HG02571 (cell line): ENCODE data around the gene TNS1.

Experiments used
- ATAC-seq: cut with Tn5 transposase; IDR thresholded peaks from one replicate; pipeline ENCODE4 v1.9.1; 2021; ENCODE audit warnings: mild to moderate bottlenecking, moderate library complexity; ENCODE audit not compliant: unreplicated experiment

TNS1 gene

DNA sequence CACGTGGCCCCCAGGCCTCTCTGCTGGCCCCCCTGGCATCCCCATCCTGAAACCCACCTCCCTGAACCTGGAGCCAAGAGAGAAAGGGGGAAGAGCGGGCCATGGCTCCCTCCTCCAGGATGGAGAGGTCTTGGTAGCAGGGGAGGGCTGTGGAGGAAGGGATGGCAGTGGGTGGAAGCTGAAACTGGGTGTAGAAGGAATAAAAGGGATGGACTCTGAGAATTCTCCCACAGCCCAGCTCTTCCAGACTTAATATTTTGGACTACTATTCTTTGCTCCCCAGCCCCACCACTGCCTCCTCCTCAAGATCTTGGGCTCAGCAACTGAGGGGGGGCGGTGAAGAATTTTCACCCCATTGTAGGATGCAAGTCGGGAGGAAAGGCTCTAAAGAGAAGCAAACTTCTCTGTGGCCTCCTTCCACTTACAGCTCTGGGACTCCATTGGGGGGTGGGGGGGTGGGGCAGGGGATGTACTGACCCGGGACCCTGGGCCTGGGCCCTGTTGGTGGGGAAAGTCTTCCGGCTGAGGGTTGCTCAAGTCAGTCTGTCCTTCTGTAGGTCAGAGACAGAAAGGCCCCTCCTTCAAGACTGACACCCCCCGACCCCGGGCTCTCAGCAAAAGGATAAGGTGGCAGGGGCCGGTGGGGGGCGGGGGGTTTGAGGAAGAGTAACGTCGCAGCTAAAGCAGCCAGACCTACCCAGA, 501 bp downstream of the TNS1 start:
- ATAC-seq, result no peak

DNA sequence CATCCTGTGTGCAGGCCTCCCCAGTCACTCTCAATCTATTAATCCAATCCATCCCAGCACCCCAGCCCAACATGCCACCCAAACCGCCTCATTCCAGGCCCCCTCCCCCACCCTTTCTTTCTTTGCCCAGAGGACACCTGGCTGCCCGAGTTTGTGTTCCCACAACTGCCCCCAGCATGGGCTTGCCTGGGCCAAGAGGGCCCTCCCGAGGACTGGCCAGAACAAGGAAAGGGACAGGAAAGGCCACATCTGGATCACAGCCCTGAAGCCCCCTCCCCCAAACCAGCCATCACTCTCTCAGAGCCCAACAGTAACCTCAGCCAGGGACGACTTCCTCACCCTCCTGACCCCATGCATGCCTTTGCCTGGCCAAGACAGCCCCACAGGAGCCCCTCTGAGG, 1.2 kb downstream of the TNS1 start:
- no peak for ATAC-seq

DNA sequence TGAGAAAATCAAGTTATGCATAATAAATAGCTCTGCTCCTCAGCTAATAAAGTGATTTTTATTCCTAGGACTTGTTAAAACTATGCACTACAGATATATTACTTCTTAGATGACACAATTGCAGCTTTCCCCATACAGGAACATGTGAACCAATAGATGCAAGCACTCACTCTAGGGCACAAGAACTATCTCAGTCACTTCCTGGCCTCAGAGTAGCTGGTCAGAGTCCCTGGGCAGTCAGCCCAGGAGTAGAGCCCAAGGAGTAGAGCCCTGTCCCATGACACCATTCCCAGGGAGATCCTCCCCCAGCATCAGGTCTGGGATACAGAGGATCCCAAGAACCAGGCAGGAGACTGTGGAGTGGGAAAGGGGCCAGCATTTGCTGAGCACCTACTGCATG, 2.7 kb downstream of the TNS1 start:
- no peak for ATAC-seq

DNA sequence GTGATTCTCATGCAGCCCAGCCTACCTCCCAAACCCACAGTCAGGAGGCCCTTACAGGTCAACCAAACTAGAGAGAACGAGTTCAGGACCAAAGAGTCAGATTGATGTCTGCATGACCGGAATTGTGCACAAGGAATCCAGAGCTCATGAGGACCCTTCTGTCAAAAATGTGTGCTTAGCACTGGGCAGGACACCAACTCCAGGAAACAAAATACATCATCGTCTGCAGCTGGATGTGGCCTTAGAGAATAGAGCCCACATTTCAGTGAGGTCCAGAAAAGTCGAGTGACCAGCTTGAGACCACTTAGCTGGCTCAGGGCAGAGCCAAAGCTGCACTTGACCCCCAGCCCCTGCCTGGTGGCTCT, 3.2 kb downstream of the TNS1 start:
- ATAC-seq, result no peak

DNA sequence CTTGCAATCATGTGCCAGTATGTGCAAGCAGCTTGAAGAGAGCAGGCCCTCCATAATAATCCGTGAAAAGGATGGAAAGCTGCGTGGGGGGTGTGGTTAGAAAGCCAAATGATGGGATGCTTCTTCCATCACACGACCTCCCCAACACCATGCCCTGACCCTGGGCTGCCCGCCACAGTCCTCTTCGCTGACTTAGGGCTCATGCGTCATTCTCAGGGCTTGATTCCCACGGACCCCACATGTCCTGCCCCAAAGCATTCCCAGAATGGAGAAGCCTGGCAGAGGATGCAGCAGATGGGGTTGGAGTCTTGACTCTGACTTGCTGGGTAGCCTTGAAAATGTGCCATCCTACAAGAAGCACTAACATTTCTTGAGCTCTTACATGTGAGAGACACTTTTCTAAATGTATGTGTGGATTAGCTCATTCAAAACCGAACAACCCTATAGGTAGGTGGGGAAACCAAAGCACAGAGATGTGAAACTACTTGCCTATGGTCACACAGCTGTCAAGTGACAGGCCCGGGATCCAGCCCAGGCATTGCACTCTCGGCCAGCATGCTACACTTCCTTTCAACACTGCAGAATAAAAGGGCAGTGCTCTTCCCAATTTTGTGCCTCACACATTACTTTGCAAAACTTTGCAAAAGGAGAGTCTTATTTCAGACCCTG, 3.7 kb downstream of the TNS1 start:
- ATAC-seq, result no peak

DNA sequence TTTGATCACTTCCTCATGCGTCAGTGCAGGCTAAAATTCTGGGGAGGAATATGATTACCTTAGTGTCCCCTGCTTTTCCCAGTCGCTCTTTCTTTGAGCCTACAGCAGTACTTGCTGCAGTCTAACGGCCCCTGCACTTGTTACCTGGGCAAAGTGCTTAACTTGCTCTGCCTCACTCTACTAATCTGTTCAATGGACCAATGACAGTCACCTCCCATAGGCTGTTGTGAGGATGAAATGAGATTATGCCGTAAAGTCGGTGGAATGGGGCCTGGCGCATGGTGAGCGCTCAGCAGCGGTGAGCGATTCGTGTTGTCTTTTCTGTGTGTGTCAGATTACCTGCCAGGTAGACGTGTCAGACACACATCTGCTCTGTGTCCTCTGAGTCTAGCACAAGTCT, 5.3 kb downstream of the TNS1 start:
- no peak for ATAC-seq

DNA sequence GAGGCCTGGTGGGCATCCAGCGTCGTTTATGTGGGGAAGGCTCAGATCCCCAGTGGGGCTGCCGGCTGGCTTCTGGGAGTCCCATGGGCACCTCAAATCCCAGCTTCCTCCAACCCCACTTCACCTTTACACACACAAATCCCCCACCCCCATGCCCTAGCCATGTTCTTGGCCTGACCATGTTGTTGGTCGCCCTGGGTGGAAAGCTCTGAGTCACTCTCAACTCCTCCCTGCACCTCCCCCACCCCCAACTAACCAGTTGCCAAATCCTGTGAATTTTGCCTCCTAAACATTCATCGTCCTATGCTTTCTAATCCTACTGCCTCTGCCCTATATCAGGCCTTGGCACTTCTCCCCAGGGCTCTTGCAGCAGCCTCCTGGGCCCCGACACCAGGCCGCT, 6.4 kb downstream of the TNS1 start:
- ATAC-seq, result no peak

DNA sequence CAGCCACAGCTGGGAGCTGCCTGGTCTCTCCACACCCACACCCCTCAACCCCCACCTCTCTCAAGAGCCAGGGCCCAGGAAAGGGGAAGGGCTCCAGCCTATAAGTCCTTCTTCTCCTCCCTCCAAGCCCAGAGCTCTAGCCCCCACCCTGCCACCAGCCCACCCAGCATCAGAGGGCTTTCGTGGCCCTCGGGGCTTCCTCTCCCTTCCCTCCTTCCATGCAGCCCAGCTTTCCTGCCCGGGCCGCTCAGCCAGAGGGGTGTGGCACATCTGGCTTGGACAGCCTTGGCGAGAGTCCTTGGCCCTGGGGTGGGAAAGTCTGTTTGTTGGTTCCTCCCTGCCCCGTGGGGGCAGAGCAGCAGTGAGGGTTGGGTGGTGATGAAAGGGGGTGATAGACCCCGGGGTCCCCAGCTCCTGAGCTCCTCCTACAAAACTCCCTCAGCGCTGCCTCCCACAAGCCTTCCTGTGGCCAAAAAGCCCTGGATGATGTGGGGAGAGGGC, 7.0 kb downstream of the TNS1 start:
- ATAC-seq, result no peak

DNA sequence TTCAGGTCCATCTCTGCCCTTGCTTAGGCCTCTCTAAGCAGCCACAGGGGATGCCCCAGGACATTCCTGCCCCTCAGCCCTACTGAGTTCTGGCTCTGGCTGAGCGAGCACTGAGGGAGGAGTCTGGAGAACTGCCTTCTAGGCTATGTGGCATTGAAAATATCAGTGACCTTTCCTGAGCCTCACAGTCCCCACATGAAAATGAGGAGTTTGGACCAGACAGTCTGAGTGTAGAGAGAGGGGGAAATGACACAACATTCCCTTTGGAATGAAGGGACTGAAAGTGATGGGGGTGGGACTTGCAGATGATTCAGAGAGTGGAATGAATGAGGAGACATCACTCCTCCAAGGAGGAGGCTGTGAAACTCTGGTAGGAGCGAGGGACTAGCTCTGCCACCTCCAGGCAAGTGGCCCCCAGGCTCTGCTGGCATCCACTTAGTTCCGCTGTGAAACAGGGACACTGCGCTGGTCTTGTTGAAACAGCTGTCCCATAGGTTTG, 8.0 kb downstream of the TNS1 start:
- no peak for ATAC-seq

DNA sequence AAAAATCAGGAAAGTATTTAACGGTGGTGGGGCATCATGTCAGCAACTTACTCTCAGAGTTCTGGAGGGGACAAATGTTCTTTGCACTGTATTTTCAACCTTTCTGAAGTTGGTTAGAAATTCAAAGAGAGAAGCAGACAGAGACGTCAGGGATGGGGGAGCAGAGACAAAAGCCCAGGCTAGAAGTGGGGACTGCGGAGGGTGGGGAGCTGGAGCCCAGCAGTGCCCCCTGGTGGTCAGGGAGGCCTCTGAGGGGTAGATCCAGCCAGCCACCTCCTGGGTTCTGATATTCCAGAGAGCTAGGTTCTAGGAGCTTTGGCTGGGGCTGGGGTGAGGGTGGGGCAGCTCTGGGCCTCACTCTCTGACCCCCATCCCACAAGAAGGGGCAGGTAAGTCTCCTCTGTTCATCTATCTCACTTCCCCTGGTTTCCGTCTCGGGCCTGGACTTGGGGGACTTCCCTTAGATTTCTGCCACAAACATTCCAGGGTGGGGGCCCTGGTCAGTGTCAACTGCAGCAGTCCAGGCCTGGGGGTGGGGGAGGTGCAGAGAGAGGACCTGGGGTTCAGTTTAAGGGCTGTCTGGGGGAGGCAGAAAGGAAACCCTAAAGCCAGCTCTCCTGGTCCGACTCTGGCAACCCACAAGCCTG, 8.9 kb downstream of the TNS1 start:
- ATAC-seq, result no peak

DNA sequence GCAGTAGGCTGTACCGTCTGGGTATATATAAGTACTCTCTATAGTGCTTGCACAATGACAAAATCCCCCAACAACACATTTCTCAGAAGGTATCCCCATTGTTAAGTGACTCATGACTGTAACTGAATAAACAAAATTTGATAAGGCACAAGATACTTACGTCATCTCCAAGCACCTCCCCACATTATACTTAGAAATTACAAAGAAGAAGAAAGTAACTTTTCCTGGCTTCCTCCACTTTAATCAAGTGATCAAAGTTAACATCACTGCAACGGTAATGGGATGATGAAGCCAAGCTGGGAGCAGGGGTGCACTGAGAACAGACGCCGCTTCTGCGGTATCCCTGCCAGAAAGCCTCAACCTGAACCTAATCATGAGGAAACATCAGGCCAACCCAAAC, 9.7 kb downstream of the TNS1 start:
- no peak for ATAC-seq

DNA sequence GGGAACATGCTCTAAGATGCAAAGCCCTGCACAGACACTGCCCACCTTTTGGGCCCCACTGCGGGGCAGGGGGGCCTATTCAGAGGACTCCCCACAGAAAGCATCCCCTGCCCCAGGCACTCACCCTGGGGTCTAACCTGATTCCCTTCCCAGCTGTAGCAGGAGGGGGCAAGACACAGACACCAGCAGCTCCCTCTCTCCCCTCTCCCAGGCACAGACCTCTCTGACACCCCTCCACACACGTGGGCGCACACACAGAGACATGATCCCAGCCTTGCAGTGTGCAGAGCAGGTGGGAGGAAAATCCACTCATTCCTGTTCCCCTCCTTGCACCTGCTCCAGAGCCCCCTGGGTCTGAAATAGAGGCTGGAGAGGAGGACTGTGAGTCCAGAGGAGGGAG, 10.7 kb downstream of the TNS1 start:
- ATAC-seq, result no peak

DNA sequence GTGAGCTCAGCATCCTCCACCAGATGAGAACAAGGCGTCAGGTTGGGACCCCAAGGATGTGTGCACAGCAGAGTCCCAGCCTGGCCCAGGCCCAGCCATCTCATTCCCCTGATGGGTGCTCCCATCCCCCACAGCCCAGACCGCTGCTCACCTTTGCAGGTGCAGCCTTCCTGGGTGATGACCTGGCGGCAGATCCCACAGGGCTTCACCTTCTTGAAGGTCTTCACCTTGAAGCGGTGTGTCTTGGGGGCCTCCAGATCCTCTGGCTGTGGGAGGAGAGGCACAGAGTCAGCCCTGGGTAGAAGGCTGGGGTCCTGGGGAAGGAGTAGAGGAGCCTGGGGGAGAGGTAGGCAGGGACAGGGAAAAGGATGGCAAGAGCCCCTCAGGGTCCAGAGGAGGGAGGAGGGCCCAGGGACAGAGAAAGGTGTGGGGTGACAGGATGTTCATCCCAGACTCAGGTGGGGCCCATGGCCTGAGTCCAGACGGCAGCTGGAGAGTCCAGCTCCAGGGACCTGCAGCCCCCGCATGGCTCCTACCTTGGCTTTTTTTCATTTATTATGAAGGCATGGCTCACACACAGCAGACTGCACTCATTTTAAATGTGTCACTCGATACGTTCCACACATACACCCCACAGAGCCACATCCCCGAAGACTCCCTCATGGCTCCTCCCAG, 11.9 kb downstream of the TNS1 start:
- ATAC-seq, result no peak

DNA sequence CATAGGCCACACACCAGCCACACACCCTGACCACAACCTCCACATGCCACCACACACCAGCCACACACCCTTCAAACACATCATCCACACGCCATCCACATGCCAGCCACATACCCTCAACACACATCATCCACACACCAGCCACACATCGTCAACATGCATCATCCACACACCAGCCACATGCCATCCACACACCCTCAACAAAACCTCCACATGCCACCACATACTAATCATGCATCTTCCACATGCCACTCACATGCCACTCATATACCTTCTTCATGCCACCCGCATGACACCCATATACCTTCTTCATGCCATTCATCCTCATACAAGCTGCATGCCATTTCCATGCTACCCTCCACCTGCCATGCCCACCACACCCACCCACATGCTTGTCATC, 12.4 kb downstream of the TNS1 start:
- ATAC-seq, result no peak

DNA sequence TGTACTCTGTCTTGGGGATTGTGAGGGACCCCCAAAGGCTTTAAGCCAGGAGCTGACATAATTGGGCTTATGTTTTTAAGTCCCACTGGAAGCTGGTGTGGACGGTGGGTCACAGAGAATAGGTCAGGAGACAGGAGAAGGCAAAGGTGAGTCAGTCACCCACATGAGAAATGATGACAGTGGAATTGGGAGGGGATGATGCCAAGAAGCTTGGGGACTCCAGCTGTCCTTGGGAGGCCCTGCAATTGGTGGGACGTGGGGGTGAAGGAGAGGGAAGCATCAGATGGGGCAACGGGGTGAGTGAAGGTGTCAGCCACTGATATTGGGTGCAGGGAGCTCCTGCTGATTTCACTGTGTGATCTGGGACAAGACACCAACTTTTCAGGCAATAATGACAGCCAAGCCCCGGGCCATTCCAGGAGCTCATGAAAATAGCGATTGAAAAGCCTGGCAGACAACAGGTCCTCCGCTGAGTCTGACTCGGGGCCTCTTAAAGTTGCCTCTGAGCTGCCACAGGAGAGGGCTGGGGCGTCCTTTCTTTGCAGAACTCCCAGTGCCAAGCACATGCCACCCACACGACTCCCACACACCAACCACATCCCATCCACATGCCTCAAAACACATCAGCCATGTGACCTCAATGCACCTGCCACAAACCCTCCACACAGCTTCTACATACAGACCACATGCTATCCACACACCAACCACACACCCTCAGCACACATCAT, 13.4 kb downstream of the TNS1 start:
- ATAC-seq, result no peak

DNA sequence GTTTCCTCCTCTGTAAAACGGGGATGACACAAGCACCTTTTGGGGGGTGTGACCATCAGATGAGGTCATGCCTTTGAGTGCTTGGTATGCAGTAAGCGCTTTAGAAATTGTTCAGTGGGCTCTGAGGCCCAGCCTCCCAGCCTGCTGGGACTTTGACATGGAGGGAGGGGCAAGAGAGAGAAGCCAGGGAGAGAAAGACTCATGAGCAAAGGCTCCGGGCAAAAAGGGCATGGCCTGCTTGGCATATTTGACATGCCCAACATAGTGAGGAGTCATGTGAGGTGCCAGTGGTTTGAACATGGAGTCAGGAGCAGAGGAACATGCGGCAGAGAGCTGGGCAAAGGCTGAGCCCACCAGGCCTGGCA, 14.0 kb downstream of the TNS1 start:
- ATAC-seq, result no peak

DNA sequence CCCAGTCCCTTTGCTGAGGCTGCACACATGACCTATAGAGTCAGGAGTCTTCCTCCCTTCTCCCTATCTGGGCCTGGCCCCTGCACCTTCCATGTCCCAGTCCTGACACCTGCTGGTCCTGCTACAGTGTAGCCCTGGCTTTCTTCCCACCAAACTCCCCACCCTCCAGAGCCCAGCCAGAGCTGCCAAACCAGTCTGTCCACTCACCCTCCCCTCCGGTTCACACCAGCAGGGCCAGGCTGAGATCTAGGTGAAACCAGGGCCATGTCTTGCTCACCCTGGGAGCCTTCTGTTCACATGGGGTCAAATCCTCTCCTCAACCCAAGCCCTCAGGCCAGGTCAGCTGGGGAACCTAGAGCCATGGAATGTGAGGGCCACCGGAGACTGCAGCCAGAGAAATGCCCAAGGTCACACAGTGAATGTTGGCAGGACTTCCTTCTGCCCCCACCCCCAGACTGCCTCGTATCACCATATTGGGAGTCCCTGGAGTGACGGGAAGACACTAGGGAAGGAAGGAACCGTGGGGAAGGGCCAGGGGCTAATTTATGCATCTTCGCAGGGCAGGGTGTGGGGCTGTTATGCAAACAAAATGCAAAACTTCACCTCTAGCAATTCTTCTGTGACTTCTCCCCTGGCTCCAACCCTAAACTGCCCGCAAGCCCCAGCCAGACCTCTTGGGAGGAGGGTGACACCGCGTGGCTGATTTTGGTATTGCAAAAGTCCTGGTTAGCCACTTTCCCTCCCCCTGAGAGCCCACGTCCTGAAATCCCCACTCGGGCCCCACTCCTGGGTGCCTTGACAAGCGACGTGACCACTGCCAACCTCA, 14.6 kb downstream of the TNS1 start:
- no peak for ATAC-seq

DNA sequence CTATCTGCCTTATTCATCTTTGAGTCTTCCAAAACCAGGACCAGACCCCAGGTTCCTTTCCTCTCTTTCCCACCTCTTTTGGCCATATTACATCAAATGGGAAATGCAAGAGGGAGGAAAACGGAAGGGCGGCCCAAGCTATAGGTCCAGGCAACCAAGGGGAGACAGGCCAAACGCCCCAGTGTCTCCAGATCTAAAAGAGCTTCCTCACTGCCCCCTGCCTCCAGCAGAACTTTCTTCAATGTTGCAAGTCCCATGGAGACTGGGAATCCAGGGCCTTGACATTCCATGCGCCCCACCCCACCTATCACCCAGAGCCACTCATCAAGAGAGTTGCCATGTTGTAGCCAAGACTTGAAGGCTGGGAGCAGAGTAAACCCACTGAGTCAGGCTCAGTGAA, 15.4 kb downstream of the TNS1 start:
- no peak for ATAC-seq

DNA sequence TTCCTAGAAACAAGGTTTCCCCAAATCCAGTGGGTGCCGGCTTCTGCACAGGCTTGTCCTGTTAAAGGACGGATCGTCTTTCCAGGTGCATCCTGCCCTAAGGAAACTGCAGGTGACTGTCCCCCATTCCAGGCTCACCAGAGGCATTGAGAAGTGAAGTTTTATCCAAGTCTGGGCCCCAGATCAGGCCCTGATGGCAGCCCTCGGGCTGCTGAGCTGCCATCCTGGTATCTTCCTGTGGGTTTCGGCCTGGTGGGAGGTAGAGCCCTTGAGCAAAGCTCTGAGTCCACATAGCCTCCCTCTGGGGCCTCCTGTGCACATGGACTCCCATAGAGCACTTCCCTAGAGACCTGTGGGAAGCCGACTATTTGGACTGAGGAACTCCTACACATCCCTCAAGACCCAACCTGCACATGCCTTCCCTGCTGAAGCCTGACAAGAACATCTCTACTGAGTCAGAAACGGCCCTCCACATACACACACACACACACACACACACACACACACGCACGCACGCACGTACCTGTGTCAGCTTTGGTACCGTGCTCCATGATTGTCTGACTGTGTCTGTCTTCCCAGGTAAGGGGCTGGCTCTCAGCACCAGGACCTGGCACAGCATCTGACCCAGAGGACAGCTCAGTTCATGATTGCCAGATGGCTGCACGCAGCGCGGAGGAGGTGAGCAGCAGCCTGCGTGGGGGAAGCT, 16.4 kb downstream of the TNS1 start:
- ATAC-seq, result no peak
